Stimulated activated CD4-positive, alpha-beta T cell treated with anti-CD3 and anti-CD28 coated beads, Interleukin-4, amount 100 ng/mL, for 4 hours (primary cell): ENCODE data around the gene HDAC4.

ENCODE experiments used
- DNase-seq, 2 experiments: peaks; one replicate each; pipeline ENCODE4 v3.0.0-alpha.2; 2020

The HDAC4 gene

GRCh38 chr2:239395524-239395923, 5.3 kb downstream of the HDAC4 start:
- no peak for DNase-seq

- no peak for DNase-seq
Observed at GRCh38 chr2:239394978-239395377, 5.8 kb downstream of the HDAC4 start.

- DNase-seq = no peak
Observed at GRCh38 chr2:239394346-239394945, 6.4 kb downstream of the HDAC4 start.

- DNase-seq = no peak
Observed at GRCh38 chr2:239393941-239394340, 6.9 kb downstream of the HDAC4 start.

- no peak for DNase-seq
Observed at GRCh38 chr2:239393388-239393940, 7.4 kb downstream of the HDAC4 start.

GRCh38 chr2:239392688-239393387, 8.0 kb downstream of the HDAC4 start:
- no peak for DNase-seq

GRCh38 chr2:239392072-239392357, 8.8 kb downstream of the HDAC4 start:
- DNase-seq = no peak

- DNase-seq = no peak
Observed at GRCh38 chr2:239391286-239392071, 9.3 kb downstream of the HDAC4 start.

GRCh38 chr2:239390546-239391285, 10.1 kb downstream of the HDAC4 start:
- DNase-seq = no peak

- DNase-seq = no peak
Observed at GRCh38 chr2:239389414-239390329, 11.1 kb downstream of the HDAC4 start.

- DNase-seq = no peak
Observed at GRCh38 chr2:239388236-239389151, 12.3 kb downstream of the HDAC4 start.

- no peak for DNase-seq
Observed at GRCh38 chr2:239387811-239388210, 13.0 kb downstream of the HDAC4 start.

GRCh38 chr2:239386872-239387445, 13.9 kb downstream of the HDAC4 start:
- no peak for DNase-seq

- DNase-seq = no peak
Observed at GRCh38 chr2:239386001-239386670, 14.7 kb downstream of the HDAC4 start.

GRCh38 chr2:239385096-239386000, 15.5 kb downstream of the HDAC4 start:
- no peak for DNase-seq

GRCh38 chr2:239383759-239384156, 17.1 kb downstream of the HDAC4 start:
- no peak for DNase-seq

GRCh38 chr2:239383036-239383758, 17.6 kb downstream of the HDAC4 start:
- DNase-seq = no peak

- DNase-seq = no peak
Observed at GRCh38 chr2:239382384-239382880, 18.4 kb downstream of the HDAC4 start.
